ENCODE results near the gene ACACA.

The ACACA gene

GRCh38 chr17:37261286-37261685 is 145.3 kb downstream of the ACACA start:
- DNase-seq (ENCODE audit: low read depth in 1 of 2, low spot score in 1 of 2): no peak
- no peak for TF ChIP-seq JUND (IDR thresholded peaks at IDR 0.05; ENCODE audit: low read depth)
- in situ Hi-C loops (cut with HindIII; ENCODE audit: low pct_unique_long_range_greater_than_20kb, low sequenced_read_pairs): no loop called here

- DNase-seq (ENCODE audit: low read depth in 1 of 2, low spot score in 1 of 2): no peak
Observed at GRCh38 chr17:37259030-37259735, 147.5 kb downstream of the ACACA start.

GRCh38 chr17:37256627-37257026 is 150.0 kb downstream of the ACACA start:
- in situ Hi-C loops (cut with HindIII; ENCODE audit: low pct_unique_long_range_greater_than_20kb, low sequenced_read_pairs): no loop called here
- no peak for TF ChIP-seq JUND (IDR thresholded peaks at IDR 0.05; ENCODE audit: low read depth)
- no peak for DNase-seq (ENCODE audit: low read depth in 1 of 2, low spot score in 1 of 2)

More at GRCh38 chr17:37259030-37259735, 147.5 kb downstream of the ACACA start:
- TF ChIP-seq JUND (IDR thresholded peaks at IDR 0.05; ENCODE audit: low read depth): no peak
- in situ Hi-C loops (cut with HindIII; ENCODE audit: low pct_unique_long_range_greater_than_20kb, low sequenced_read_pairs): no loop called here

DNA sequence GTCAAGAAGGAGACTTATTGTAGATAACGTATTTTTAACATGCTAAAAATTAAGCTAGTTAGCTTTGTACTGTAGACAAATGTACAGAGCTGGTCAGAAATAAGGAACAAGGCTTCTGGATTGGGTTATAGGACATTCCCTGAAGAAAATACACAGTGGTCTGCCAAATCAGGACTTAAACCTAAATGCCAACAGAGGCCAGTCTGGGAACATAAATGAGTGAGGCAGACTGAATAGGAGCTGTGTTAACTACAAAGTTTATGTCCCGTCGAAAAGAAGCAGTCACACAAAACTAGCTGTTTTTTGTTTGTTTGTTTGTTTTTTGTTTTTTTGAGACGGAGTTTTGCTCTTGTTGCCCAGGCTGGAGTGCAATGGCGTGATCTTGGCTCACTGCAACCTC is 151.2 kb downstream of the ACACA start:
- DNase-seq (ENCODE audit: low read depth in 1 of 2, low spot score in 1 of 2): no peak
- TF ChIP-seq JUND (IDR thresholded peaks at IDR 0.05; ENCODE audit: low read depth): no peak
- in situ Hi-C loops (cut with HindIII; ENCODE audit: low pct_unique_long_range_greater_than_20kb, low sequenced_read_pairs): no loop called here

DNA sequence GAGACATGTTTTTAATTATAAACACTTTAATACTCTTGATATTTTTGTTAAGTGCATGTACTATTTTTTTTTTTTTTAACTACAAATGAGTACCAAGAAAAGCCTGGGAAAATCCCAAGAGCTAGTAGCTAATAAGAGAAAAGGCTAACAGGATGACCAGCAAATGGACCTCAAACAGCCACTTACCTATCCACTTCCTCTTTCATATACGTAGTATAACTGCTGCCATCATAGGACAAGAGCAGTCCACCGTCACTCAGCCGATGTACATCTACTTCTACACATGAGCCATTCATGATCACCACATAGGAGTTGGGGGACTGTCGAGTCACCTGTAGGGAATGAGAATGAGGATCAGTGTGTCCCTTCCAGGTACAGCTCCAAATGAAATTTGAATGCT is 158.8 kb downstream of the ACACA start:
- in situ Hi-C loops (cut with HindIII; ENCODE audit: low pct_unique_long_range_greater_than_20kb, low sequenced_read_pairs): no loop called here
- no peak for DNase-seq (ENCODE audit: low read depth in 1 of 2, low spot score in 1 of 2)
- no peak for TF ChIP-seq JUND (IDR thresholded peaks at IDR 0.05; ENCODE audit: low read depth)

- in situ Hi-C loops (cut with HindIII; ENCODE audit: low pct_unique_long_range_greater_than_20kb, low sequenced_read_pairs): no loop called here
- DNase-seq (ENCODE audit: low read depth in 1 of 2, low spot score in 1 of 2): no peak
- TF ChIP-seq JUND (IDR thresholded peaks at IDR 0.05; ENCODE audit: low read depth): no peak
Observed at GRCh38 chr17:37246085-37246484, 160.6 kb downstream of the ACACA start.

- in situ Hi-C loops (cut with HindIII; ENCODE audit: low pct_unique_long_range_greater_than_20kb, low sequenced_read_pairs): no loop called here
- no peak for TF ChIP-seq JUND (IDR thresholded peaks at IDR 0.05; ENCODE audit: low read depth)
- no peak for DNase-seq (ENCODE audit: low read depth in 1 of 2, low spot score in 1 of 2)
Observed at GRCh38 chr17:37240381-37240780, 166.3 kb downstream of the ACACA start.

GRCh38 chr17:37239690-37240334 is 166.8 kb downstream of the ACACA start:
- peak; percentile 23 to 25 for DNase-seq (ENCODE audit: low read depth in 1 of 2, low spot score in 1 of 2)
- in situ Hi-C loops (cut with HindIII; ENCODE audit: low pct_unique_long_range_greater_than_20kb, low sequenced_read_pairs): no loop called here
- TF ChIP-seq JUND (IDR thresholded peaks at IDR 0.05; ENCODE audit: low read depth): no peak

DNA sequence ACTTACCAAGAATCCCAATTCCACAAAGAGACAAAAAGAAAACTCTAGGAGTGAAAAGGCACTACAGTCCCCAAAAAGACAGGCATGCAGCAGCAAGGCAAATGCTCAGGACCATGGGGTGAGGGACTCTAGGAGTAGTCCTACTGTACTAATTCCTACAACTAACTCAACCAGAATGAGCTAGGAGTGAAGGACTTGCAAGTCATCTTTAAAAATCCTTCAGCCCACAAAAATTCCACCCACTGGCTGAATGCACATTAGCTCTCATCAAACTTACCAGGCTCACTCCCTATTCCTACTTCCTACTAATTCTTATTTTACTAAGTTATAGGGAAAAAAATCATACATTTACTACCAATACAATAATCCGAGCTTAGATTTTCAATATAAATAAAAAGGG is 172.5 kb downstream of the ACACA start:
- TF ChIP-seq JUND (IDR thresholded peaks at IDR 0.05; ENCODE audit: low read depth): no peak

GRCh38 chr17:37233036-37233435 is 173.6 kb downstream of the ACACA start:
- no peak for TF ChIP-seq JUND (IDR thresholded peaks at IDR 0.05; ENCODE audit: low read depth)
- in situ Hi-C loops (cut with HindIII; ENCODE audit: low pct_unique_long_range_greater_than_20kb, low sequenced_read_pairs): no loop called here
- DNase-seq (ENCODE audit: low read depth in 1 of 2, low spot score in 1 of 2): no peak

More for the DNA sequence above, 172.5 kb downstream of the ACACA start:
- no peak for DNase-seq (ENCODE audit: low read depth in 1 of 2, low spot score in 1 of 2)
- in situ Hi-C loops (cut with HindIII; ENCODE audit: low pct_unique_long_range_greater_than_20kb, low sequenced_read_pairs): no loop called here

GRCh38 chr17:37231887-37232286 is 174.7 kb downstream of the ACACA start:
- DNase-seq (ENCODE audit: low read depth in 1 of 2, low spot score in 1 of 2): no peak
- TF ChIP-seq JUND (IDR thresholded peaks at IDR 0.05; ENCODE audit: low read depth): no peak
- in situ Hi-C loops (cut with HindIII; ENCODE audit: low pct_unique_long_range_greater_than_20kb, low sequenced_read_pairs): no loop called here

DNA sequence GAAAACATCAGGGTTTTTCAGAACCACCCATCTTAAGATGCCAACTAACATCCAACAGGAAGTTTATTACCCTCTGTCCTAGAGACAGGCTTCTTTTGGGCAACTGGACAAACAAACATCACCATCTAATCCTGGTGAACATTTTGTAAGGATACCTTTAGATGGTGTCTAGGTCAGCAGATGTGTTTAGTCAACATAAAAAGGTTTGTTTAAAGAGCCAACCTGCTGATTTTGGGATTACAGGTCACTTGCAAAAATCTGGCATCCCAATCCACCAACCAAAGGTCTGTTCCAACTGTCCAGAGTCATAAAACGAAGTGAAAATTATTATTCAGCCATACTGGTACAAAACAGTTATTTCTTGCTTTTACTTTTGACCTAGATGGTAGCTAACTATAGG is 176.0 kb downstream of the ACACA start:
- TF ChIP-seq JUND (IDR thresholded peaks at IDR 0.05; ENCODE audit: low read depth): no peak
- in situ Hi-C loops (cut with HindIII; ENCODE audit: low pct_unique_long_range_greater_than_20kb, low sequenced_read_pairs): no loop called here
- no peak for DNase-seq (ENCODE audit: low read depth in 1 of 2, low spot score in 1 of 2)

DNA sequence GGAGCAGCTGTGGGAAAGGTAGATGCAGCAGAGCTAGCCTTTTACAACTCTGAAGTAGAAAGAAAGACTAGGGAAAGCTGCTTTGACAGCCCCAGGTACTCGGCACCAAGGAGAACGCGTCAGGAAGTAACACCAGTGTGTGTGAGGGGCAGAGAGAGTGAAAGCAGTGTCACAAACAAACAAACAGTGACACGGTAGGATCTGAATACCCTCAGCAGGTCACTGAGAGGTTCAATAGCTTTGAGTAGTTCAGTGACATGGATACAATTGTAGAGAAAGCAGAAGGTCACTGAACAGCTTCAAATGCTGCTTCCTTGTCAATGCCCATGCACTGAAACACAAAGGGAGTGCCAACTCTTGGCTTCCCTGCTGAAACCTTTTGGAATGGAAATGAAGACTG is 181.2 kb downstream of the ACACA start:
- no peak for DNase-seq (ENCODE audit: low read depth in 1 of 2, low spot score in 1 of 2)
- TF ChIP-seq JUND (IDR thresholded peaks at IDR 0.05; ENCODE audit: low read depth): no peak
- in situ Hi-C loops (cut with HindIII; ENCODE audit: low pct_unique_long_range_greater_than_20kb, low sequenced_read_pairs): no loop called here
